HUDEP-2 (cell line): ENCODE measurements around the gene LGALS3.

Experiments used
- DNase-seq, 76 experiments: peaks; one replicate each; lab custom pipeline; 2025; ENCODE audit not compliant: unreplicated experiment in 76 of 76; lab: John Stamatoyannopoulos, UW

LGALS3 gene

DNA sequence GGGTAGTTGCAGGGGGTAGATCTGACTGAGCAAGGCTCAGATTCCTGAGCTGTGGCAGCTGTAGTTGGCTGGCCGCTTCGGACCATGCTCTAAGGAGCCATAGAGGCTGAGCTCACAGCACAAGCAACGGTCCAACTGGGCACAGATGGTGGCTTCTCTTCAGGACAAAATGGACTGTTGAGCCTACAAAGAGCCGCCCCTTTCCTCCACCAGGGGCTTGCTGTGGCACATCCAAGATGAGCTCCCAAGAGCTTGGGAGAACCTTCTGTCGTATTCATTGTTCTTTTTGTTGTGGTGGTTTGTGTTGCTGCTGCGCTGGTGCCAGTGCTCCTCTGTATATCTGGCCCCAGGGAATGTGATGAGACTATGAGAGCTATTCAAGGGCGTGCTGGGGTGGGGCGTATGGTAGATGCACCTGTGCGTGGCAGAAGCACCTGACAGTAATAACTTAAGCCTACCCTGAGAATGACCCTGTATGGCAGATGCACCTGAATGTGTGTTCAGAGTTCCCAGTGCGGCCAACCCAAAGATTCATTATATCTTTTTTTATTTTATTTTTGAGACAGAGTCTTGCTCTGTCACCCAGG lies 17.8 kb upstream of the LGALS3 start:
- DNase-seq = no peak

DNA sequence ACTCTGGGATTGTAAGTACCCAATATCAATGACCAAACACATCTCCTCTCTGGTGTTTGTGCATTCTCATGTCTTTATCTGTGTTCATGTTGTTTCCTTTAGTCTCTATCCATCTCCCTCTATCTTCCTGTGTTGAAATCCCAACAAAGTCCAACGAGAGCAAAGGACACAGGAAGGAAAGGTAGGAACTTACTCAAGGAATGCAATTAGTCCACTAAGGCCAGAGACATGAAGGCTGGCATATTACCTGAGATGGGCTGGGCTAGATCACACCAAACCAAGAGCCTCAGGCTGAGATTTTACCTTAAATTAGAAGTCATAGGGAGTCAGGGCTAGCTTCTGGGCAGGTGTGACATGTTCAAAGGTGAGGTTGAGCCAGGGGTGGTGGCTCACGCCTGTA lies 14.3 kb upstream of the LGALS3 start:
- no peak for DNase-seq

DNA sequence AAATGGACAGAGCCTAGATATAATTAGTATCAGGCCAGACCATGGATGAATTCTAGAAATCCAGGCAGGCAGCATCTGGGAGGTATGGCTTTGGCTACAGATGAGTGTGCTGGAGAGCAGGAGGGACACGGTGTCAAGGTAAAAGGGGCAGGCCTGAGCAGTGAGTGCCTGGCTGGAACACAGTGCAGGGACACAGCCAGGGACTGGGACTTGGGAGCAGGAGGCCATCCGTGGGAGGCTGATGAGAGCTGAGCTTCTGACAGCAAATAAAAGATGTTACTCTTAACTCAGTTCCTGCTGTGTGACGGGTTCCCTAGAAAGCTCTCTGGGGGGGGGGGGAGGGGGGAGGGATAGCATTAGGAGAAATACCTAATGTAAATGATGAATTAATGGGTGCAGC lies 13.6 kb upstream of the LGALS3 start:
- no peak for DNase-seq

DNA sequence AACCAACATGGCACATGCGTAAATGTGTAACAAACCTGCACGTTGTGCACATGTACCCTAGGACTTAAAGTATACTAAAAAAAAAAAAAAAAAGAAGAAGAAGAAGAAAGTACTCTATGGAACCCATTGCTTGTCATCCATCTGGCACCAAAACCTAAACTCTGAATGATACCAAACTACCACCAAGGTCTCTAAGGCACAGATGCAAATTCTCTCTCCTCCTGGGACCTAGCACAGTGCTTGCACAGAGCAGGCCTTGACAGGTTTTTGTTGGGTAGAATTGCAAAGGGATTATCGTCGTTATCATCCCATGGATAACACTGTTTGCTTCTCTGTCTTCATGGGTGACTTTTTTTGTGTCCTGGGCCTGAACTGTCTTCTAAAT lies 13.2 kb upstream of the LGALS3 start:
- no peak for DNase-seq

DNA sequence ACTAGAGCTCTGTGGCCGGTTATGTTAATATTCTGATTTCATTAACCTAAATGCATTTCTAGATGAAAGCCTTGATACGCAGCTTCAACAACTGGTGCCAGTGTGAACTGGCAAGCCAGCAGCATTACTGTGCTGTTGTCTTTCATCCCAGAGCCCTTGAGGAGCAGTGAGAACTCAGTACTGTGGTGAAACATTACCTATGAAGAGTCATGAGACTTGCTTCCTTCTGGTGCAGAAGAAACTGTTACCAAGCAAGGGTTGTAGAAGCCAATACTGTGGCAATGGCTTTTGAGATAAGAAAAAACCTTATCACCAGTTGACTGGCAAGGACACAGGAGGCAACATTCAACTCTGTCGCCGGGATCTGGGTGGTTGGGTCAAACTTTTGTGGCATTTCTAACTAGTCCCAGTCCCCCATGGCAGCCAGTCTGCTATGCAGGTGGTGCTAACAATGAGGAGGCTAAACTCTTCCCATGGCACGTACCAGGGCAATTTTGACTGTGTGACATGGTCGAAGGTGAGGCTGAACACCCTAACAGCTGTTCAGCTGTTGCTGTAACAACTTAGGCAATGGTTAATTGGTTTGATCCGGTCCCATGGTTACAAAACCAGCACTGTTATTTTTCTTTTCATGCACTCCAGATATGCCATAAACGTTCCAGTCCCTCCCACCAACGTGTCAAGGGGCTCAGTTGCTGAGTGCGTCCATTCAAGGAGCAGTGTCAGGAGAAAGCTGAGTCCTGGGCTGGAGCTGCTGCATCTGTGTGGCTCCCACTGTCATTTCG lies 12.6 kb upstream of the LGALS3 start:
- DNase-seq = peak in 75 of 76 experiments; percentile 28 to 93 (median 68)

DNA sequence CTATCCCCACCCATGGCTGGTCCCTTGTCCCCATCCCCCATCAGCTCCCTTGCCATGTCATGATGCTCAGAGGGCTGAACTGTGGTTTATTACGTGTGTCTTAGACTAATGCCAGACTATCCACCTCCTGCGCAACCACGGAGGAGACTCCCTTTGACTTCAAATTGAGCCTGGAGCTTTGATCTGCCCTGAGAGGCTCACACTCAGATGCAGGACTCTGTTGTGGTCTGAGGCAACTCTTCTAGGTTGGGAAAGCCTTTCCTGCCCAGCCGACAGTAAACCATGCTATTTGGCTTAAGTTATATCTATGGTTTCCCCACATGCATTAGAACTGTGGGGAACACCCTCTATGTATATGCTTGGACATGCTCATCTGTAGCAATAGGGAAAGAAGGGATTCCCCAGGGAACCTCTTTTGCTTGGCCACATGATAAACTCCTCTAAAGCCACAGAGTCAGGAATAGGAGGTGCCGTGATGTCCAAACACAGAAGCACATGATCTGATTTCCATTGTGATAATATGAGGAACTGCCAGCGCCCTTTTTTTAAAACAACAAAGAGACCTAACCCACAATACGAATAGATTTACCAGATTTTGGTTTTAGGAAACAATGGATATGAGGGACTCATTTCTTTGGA lies 11.1 kb upstream of the LGALS3 start:
- peak in 54 of 76 experiments; percentile 12 to 63 (median 30) for DNase-seq

DNA sequence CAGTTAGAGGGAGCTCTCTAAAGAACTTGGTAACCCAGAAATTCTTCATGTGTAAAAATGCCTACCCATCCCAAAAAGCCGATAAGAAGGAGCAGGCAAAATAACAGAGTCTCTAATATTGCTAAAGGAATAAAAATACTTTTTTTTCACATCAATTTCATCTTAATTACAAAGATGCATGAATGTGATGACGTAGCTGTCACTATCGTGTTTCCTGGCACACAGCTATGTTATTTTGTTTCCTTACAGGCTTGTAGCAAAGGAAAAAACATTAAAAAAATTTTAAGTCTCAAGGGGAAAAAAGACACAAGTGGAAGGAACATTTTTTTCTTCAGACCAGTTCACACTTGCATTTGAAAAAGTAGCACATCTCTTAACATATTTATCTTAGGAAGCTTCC lies 10.3 kb upstream of the LGALS3 start:
- DNase-seq = no peak

DNA sequence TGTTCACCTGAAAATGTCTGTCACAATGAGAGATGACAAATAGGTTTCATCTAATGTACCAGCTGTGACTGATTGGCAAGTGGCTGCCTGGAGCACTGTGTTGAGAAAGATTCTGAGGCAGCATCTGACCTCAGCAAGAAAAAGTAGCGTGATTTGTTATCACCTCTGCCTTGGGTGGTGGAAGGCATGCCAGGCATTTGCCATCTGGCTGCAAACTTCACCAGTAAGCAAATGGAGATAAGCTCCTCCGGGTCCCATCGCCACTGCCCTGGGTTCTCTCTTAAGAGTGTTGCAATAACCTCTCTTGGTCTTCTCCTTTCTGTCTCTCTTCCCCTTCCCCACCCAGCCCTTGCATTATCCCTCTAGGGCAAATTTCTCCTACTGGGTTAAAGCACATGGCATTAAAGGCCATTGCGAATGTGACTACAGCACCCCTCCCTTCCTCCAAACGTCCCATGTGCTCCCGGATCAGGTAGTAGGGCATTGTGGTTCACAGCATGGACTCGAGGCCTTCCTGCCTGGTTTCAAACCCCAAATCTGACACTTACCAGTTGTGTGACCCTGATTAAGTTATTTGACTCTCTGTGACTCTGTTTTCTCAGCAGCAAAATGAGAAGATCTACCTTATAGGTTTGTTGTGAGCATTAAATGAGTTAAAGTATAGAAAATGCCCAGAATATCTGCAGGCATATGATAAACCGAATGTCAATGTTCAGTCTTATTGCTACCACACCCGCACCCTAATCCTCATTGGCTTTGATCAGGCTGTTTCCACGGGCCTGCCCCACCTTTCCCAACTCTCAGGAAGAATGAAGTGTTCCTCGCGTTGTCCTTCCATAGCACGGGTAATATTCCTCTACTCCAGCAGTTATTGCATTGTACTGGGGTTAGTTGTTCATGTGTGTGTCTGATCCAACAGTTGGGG lies 8.2 kb upstream of the LGALS3 start:
- peak in 71 of 76 experiments; percentile 19 to 84 (median 56) for DNase-seq

DNA sequence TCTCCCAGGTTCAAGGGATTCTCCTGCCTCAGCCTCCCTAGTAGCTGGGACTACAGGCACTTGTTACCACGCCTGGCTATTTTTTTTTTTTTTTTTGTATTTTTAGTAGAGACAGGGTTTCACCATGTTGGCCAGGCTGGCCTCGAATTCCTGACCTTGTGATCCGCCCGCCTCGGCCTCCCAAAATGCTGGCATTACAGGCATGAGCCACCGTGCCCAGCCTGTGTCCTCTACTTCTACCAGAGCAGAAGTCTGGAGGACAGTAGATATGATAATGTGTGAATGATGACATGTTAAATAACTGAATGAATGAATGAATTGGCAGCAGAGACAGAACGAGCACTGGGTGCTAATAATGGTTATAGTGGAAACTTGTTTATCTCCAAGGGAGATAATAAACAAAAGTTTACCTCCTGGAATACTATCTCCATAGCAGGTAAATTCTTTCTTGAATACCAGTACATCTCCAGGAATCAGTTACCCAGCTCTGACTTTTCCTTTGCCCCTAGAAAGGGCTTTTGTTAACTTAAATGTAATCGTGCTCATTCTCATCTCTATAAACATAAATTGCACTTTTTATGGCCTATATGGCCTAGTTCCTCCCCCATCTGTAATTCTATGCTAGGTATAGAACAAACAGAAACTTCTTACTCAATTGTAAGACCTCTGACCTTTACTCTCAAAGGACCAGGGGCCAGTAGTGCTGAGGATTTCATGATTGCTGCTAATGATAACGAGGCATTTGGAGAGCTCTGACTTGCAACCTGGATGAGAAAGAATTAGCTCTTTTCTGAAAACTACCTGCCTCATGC lies 7.2 kb upstream of the LGALS3 start:
- DNase-seq = peak in 9 of 76 experiments; percentile 9 to 44 (median 32)

DNA sequence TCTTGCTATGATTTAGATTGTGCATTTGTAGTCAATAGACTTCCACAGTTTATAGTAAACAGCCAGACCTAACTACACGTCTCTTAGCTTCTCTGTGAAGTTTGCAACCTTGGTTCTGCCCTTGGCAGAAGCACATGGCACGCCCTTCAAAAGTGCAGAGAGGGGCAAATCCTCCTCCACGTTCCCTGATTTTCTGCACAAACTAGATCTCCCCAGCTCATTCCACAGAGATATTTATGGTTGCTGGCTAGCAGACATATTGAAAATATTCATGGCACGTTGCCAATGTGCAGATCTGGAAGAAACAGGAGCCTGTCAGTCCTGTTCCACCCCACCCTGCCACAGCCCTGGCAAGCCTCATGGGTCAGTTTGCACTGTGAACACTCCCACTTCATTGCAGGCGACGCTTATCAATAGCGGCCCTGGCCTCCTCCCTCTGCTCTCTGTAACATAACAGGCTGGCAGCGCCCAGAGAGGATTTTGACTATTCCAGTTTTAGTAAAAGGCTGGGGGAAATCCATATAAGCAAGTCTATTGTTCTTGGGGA lies 6.5 kb upstream of the LGALS3 start:
- DNase-seq = peak in 75 of 76 experiments; percentile 36 to 98 (median 93)

DNA sequence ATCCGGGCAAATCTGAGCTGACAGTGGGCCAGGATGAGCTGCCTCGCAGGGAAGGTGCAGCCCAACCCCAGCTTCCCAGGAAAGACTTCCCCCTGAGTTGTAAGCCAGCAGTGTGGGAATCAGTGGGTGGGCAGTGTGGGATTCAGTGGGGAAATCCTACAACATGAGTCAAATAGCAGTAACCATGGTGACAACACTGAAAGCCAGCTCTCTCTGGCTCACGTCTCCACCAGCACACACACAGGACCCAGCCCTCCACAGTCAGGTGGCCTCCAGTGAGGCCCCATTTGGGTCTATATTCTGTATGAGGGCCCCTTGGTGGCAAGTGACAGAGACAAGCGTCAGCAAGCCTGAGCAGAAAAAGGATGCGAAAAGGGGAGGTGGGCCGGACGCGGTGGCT lies 6.0 kb upstream of the LGALS3 start:
- peak in 5 of 76 experiments; percentile 12 to 49 (median 35) for DNase-seq

DNA sequence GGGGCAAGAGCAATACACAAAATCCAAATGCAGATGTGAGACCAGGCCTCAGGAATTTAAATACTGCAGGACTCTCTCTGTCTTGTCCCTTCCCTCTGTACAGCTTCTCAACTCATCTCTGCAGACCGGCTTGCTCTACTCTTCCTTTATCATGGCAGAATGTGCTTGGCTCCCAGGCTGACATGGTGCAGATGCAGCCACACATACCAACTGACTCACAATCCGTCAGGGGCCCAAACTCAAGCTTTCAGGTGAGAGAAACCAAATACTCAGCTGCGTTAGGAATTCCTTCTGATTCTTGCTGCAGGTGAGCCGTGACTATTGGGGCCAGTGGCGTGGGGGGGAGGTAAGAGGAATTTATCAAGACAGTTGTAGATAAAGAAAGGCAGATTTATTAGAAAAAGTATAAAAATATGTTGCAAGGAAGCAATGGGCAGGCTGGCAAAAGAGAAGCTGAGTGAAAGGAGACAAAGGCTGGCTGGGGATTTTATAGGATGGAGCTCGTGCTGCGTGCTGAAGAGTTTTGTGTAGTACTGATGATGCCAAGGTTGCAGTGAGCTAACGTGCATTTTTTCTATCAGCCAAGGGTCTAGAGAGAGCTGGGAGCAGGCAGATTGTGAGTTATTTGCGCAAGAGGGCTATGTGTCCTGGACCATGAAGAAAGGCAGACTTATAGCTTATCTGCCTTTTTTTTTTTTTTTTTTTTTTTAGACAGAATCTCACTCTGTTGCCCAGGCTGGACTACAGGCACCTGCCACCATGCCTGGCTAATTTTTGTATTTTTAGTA lies 5.0 kb upstream of the LGALS3 start:
- DNase-seq = no peak

DNA sequence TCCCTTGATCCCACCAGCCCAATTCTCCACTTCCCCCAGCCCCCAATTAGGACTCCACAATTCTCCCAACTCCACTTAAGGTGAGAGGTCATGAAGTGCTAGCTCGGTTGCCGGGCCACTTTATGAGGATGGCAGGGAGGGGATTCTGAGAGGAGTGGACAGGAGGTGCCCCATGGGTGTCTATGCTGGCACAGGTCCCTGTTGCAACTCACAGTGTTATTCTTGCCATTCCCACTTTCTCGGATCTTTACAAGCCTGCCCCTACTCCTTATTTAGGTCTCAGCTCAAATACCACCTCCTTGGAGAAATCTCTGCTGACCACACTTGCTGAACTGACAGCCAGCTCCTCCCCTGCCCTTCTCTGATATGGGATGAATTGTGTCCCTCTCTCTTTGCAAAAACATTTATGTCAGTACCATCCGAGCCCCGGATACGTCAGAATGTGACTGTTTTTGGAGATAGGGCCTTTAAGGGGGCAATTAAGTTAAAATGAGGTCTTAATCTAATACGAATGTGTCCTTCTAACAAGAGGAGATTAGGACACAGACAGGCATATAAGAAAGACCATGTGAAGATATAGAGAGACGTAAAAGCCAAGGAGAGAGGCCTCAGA lies 4.2 kb upstream of the LGALS3 start:
- peak in 24 of 76 experiments; percentile 11 to 66 (median 32) for DNase-seq

DNA sequence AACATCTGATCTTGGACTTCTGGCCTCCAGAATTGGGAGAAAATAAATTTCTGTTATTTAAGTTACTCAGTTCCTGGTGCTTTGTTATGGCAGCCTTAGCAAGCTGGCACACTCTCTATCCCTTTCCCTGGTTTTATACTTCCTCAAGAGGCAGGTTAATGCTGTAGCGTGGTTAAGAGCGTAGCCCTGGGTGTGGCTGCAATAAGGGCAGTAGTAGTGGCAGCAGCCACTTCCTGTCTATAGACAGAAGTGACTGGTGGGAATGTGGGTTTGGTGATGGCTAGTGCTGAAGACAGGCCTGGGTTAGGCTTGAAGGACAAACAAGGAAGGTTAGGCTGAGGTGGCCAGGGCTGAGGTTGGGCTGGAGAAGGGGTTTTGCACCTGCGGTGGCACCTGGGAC lies 3.6 kb upstream of the LGALS3 start:
- DNase-seq = peak in 32 of 76 experiments; percentile 11 to 56 (median 35)

DNA sequence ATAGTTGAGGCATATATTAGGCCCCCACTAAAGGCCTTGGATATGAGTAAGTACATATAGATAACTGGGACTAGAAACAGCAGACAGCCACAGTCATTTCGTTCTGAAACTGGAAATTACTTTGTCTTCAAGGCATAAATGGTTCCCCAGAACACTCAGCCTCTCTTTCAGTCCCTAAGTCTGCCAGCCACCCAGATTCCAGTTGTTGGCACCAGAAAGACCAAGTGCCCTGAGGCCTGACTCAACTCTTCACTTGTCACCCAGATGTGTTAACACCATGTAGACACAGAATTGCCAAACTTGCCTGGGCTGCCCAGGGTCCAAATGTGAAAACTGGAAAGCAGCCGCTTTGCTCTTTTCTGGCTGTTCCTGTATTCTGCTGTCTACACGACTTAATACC lies 3.0 kb upstream of the LGALS3 start:
- DNase-seq = no peak

DNA sequence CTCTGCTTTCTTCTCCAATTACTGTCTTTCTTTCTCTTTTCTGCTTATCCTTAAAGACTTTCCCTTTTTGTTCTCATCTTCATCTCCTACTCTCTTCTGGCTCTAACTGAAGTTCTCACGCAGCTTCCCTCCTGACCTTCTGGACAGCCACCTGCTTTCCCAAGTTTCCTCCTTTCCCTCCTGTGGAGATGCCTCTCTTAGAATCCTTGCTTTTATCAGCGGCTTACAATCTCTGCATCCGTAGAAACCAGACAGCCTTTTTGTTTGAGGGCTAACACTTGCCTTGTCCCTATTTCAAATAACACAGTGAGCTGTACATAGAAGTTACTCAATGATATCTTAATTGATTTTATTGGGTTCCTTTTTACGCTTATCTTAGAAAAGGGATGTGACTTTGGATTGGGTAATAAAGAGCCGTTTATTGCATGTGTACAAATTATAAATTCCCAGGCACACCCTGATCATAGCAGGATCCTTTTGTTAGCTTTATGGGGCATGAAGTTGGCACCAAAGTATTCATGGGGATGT lies 2.1 kb upstream of the LGALS3 start:
- no peak for DNase-seq

DNA sequence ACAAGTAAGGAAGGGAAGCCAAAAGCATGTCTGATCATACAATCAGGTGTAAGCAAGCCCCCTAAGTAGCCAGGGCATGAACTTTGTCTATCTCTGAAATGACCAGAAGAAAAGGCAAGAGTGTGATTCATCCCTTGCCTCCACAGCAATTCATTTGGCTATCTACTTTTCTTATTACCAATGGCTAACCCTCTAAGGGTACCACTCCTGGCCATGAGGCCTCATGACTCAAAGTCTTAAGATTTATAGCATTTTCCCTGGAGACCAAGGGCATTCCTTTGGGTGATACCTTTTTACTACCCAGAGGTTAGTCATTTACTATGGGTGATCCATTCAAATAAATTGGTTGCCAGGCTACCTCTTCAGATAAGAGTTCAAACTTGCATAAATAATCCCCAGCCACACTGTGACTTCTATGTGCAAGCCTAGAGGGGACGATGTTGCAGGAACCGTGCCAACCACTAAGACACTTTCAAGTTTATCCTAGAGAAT lies 1.5 kb upstream of the LGALS3 start:
- DNase-seq = no peak
